T-helper 1 cell treated with Interleukin-12 subunit alpha and Interleukin-12 subunit beta and Interleukin-4 antibody, amounts not matched to agents 30 μg/mL and 1 μg/mL, for 36 hours (primary cell): Measurements from ENCODE around the gene NPR2.

ENCODE experiments used
- H3K27ac Mint-ChIP-seq: one replicate; pipeline ENCODE4 v1.8.0; 2021; ENCODE audit warnings: mild to moderate bottlenecking, mixed read lengths
- H3K27me3 Mint-ChIP-seq: one replicate; pipeline ENCODE4 v1.8.0; 2021; ENCODE audit warnings: low read depth, mixed read lengths
- H3K36me3 Mint-ChIP-seq: one replicate; pipeline ENCODE4 v1.8.0; 2021; ENCODE audit warnings: low read depth, mixed read lengths
- H3K4me1 Mint-ChIP-seq: one replicate; pipeline ENCODE4 v1.8.0; 2021; ENCODE audit warnings: low read depth, mixed read lengths
- H3K4me3 Mint-ChIP-seq: one replicate; pipeline ENCODE4 v1.8.0; 2021; ENCODE audit warnings: mild to moderate bottlenecking, moderate library complexity, mixed read lengths
- H3K9me3 Mint-ChIP-seq: one replicate; pipeline ENCODE4 v1.8.0; 2021; ENCODE audit warnings: mixed read lengths

NPR2 gene

GRCh38 chr9:35774907-35775635 lies 16.3 kb upstream of the NPR2 start:
- Mint-ChIP-seq H3K4me3 (no peak overlapping the region), H3K9me3 (no peaks in the 10 kb centered on the region), H3K4me1 (no peaks in the 10 kb centered on the region), H3K27ac (no peak overlapping the region), H3K36me3 (peaks cover 6% of the 10 kb centered on the region), H3K27me3 (no peaks in the 10 kb centered on the region)

- Mint-ChIP-seq H3K27me3 (no peaks in the 10 kb centered on the region), H3K9me3 (no peaks in the 10 kb centered on the region), H3K4me3 (no peak overlapping the region)
Observed at GRCh38 chr9:35776018-35776417, 15.4 kb upstream of the NPR2 start.

GRCh38 chr9:35778496-35778895 lies 12.9 kb upstream of the NPR2 start:
- Mint-ChIP-seq H3K4me3 (no peak overlapping the region), H3K4me1 (no peaks in the 10 kb centered on the region), H3K9me3 (no peaks in the 10 kb centered on the region), H3K27me3 (no peaks in the 10 kb centered on the region), H3K36me3 (peaks cover 12% of the 10 kb centered on the region), H3K27ac (no peak overlapping the region)

More at GRCh38 chr9:35776018-35776417, 15.4 kb upstream of the NPR2 start:
- Mint-ChIP-seq H3K4me1 (no peaks in the 10 kb centered on the region), H3K36me3 (peaks cover 8% of the 10 kb centered on the region), H3K27ac (no peak overlapping the region)

- Mint-ChIP-seq H3K4me1 (no peaks in the 10 kb centered on the region), H3K27ac (no peak overlapping the region), H3K4me3 (no peak overlapping the region), H3K9me3 (no peaks in the 10 kb centered on the region), H3K36me3 (peaks cover 24% of the 10 kb centered on the region), H3K27me3 (no peaks in the 10 kb centered on the region)
Observed at GRCh38 chr9:35781066-35781465, 10.3 kb upstream of the NPR2 start.

- H3K4me1 Mint-ChIP-seq = no peaks in the 10 kb centered on the region
- no peaks in the 10 kb centered on the region for H3K27me3 Mint-ChIP-seq
- H3K9me3 Mint-ChIP-seq = no peaks in the 10 kb centered on the region
- H3K36me3 Mint-ChIP-seq = peaks cover 22% of the 10 kb centered on the region
- H3K4me3 Mint-ChIP-seq = no peak overlapping the region
- no peak overlapping the region for H3K27ac Mint-ChIP-seq
Observed at GRCh38 chr9:35783418-35783817, 8.0 kb upstream of the NPR2 start.

GRCh38 chr9:35789541-35789940 lies 1.9 kb upstream of the NPR2 start:
- Mint-ChIP-seq H3K27me3 (no peaks in the 10 kb centered on the region), H3K36me3 (peaks cover 13% of the 10 kb centered on the region), H3K9me3 (no peaks in the 10 kb centered on the region), H3K27ac (no peak overlapping the region), H3K4me1 (peaks cover 8% of the 10 kb centered on the region), H3K4me3 (no peak overlapping the region)

GRCh38 chr9:35790025-35790384 lies 1.4 kb upstream of the NPR2 start:
- Mint-ChIP-seq H3K27ac (no peak overlapping the region), H3K36me3 (peaks cover 11% of the 10 kb centered on the region), H3K4me3 (no peak overlapping the region), H3K9me3 (no peaks in the 10 kb centered on the region), H3K4me1 (peaks cover 10% of the 10 kb centered on the region), H3K27me3 (no peaks in the 10 kb centered on the region)

- no peaks in the 10 kb centered on the region for H3K27me3 Mint-ChIP-seq
- H3K36me3 Mint-ChIP-seq = peaks cover 11% of the 10 kb centered on the region
- no peak overlapping the region for H3K27ac Mint-ChIP-seq
- H3K4me1 Mint-ChIP-seq = peaks cover 11% of the 10 kb centered on the region
- H3K9me3 Mint-ChIP-seq = no peaks in the 10 kb centered on the region
- H3K4me3 Mint-ChIP-seq = no peak overlapping the region
Observed at GRCh38 chr9:35790385-35791296, 750 bp upstream of the NPR2 start.

- no peak overlapping the region for H3K27ac Mint-ChIP-seq
Observed at GRCh38 chr9:35792024-35792813, 828 bp downstream of the NPR2 start.

GRCh38 chr9:35792826-35793225 lies 1.4 kb downstream of the NPR2 start:
- H3K4me3 Mint-ChIP-seq = no peak overlapping the region
- no peaks in the 10 kb centered on the region for H3K9me3 Mint-ChIP-seq
- no peak overlapping the region for H3K27ac Mint-ChIP-seq
- peaks cover 5% of the 10 kb centered on the region for H3K36me3 Mint-ChIP-seq
- H3K4me1 Mint-ChIP-seq = peaks cover 18% of the 10 kb centered on the region
- H3K27me3 Mint-ChIP-seq = no peaks in the 10 kb centered on the region

More at GRCh38 chr9:35792024-35792813, 828 bp downstream of the NPR2 start:
- Mint-ChIP-seq H3K27me3 (no peaks in the 10 kb centered on the region), H3K36me3 (peaks cover 5% of the 10 kb centered on the region), H3K9me3 (no peaks in the 10 kb centered on the region), H3K4me1 (peaks cover 16% of the 10 kb centered on the region), H3K4me3 (no peak overlapping the region)

GRCh38 chr9:35793461-35793860 lies 2.1 kb downstream of the NPR2 start:
- H3K36me3 Mint-ChIP-seq = peaks cover 5% of the 10 kb centered on the region
- H3K4me3 Mint-ChIP-seq = no peak overlapping the region
- H3K27me3 Mint-ChIP-seq = no peaks in the 10 kb centered on the region
- peaks cover 18% of the 10 kb centered on the region for H3K4me1 Mint-ChIP-seq
- H3K9me3 Mint-ChIP-seq = no peaks in the 10 kb centered on the region
- no peak overlapping the region for H3K27ac Mint-ChIP-seq

GRCh38 chr9:35795695-35796094 lies 4.3 kb downstream of the NPR2 start:
- H3K9me3 Mint-ChIP-seq = no peaks in the 10 kb centered on the region
- H3K27ac Mint-ChIP-seq = no peak overlapping the region
- peaks cover 17% of the 10 kb centered on the region for H3K4me1 Mint-ChIP-seq
- H3K4me3 Mint-ChIP-seq = no peak overlapping the region
- H3K27me3 Mint-ChIP-seq = no peaks in the 10 kb centered on the region
- H3K36me3 Mint-ChIP-seq = peaks cover 7% of the 10 kb centered on the region

- peaks cover 15% of the 10 kb centered on the region for H3K36me3 Mint-ChIP-seq
- H3K4me1 Mint-ChIP-seq = peaks cover 17% of the 10 kb centered on the region
Observed at GRCh38 chr9:35797311-35798109, 6.1 kb downstream of the NPR2 start.

More at GRCh38 chr9:35797311-35798109, 6.1 kb downstream of the NPR2 start:
- Mint-ChIP-seq H3K9me3 (no peaks in the 10 kb centered on the region), H3K4me3 (no peak overlapping the region), H3K27me3 (no peaks in the 10 kb centered on the region), H3K27ac (no peak overlapping the region)
